Inflammatory macrophage (primary cell): ENCODE data around the gene OLFM3.
A peak's percentile ranks its signal among the peaks of the same experiment; 100 is the strongest.

Experiments
- DNase-seq, 2 donors: peaks; one replicate each; pipeline ENCODE4 v3.0.0-alpha.2; 2020 to 2022

Gene OLFM3

GRCh38 chr1:101846820-101847219, 149.9 kb downstream of the OLFM3 start:
- no peak for DNase-seq

GRCh38 chr1:101843160-101843559, 153.6 kb downstream of the OLFM3 start:
- DNase-seq = no peak

- no peak for DNase-seq
Observed at GRCh38 chr1:101841824-101842223, 154.9 kb downstream of the OLFM3 start.

- DNase-seq = no peak
Observed at GRCh38 chr1:101835988-101836387, 160.7 kb downstream of the OLFM3 start.

- DNase-seq = no peak
Observed at GRCh38 chr1:101833312-101833711, 163.4 kb downstream of the OLFM3 start.

GRCh38 chr1:101826416-101826815, 170.3 kb downstream of the OLFM3 start:
- DNase-seq = no peak

- no peak for DNase-seq
Observed at GRCh38 chr1:101820071-101820470, 176.7 kb downstream of the OLFM3 start.

- no peak for DNase-seq
Observed at GRCh38 chr1:101816262-101816661, 180.5 kb downstream of the OLFM3 start.

GRCh38 chr1:101798417-101798816, 198.3 kb downstream of the OLFM3 start:
- DNase-seq = no peak

- DNase-seq = no peak
Observed at GRCh38 chr1:101797722-101798121, 199.0 kb downstream of the OLFM3 start.

- peak in 1 of 2 donors; percentile 15 for DNase-seq
Observed at GRCh38 chr1:101781201-101781831, 215.4 kb downstream of the OLFM3 start.

- no peak for DNase-seq
Observed at GRCh38 chr1:101769520-101769919, 227.2 kb downstream of the OLFM3 start.

GRCh38 chr1:101757985-101758384, 238.7 kb downstream of the OLFM3 start:
- no peak for DNase-seq

GRCh38 chr1:101756411-101756810, 240.3 kb downstream of the OLFM3 start:
- DNase-seq = no peak
